ENCODE measurements around the gene PTBP2. TPM values are rescaled to one million over a fixed set of nuclear protein-coding genes. Genes with fewer than 3 reads are reported as not detected.

The PTBP2 gene, protein sequence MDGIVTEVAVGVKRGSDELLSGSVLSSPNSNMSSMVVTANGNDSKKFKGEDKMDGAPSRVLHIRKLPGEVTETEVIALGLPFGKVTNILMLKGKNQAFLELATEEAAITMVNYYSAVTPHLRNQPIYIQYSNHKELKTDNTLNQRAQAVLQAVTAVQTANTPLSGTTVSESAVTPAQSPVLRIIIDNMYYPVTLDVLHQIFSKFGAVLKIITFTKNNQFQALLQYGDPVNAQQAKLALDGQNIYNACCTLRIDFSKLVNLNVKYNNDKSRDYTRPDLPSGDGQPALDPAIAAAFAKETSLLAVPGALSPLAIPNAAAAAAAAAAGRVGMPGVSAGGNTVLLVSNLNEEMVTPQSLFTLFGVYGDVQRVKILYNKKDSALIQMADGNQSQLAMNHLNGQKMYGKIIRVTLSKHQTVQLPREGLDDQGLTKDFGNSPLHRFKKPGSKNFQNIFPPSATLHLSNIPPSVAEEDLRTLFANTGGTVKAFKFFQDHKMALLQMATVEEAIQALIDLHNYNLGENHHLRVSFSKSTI
- 9.4 and 17.1 TPM in 2 replicates for total RNA-seq (2014; rRNA removed; shearing (Covaris generic))

GRCh38 chr1:96721416-96722160 lies at the start of gene PTBP2:
PTBP2 (plus strand) TSS chr1:96721784; CDS start chr1:96721865, 81 bp downstream.
- DNase-seq (ENCODE audit: low read depth): peak; percentile 80

DNA sequence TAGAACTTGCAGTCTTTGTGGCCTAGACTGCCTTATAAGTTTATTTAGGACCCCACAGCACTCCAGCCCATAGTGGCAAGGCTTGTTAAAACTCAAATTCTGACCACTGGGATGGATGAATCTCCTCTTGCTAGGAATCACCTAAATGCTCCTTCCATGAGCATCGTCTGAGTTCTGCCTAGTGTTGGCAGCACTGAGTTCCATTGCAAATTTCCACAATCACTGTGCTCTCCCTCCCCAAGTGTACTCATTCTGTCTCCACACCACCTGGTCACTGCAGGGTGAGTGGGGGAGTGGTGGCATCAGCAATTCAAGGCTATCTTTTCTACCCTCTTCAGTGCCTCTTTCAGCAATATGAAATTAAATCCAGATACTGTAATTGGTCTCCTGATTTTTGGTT lies 46.7 kb upstream of the PTBP2 start:
- no peak for DNase-seq (ENCODE audit: low read depth)

- DNase-seq (ENCODE audit: low read depth): no peak
Measured at GRCh38 chr1:96682056-96682455, 39.5 kb upstream of the PTBP2 start.

DNA sequence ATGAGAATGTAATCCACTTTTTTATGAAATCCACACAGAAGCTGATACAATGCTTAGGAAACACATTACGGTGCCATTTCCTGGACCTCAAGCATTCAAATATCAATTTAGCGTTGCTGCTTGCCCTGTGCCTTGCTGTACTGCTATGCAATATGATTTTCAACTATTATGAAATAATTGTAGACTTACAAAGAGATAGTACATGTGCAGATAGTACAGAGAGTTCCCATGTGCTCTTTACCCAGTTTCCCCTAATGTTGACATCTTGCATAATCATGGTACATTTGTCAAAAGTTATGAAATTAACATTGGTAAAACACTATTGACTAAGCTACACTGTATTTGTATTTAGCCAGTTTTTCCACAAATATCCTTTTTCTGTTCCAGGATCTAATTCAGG lies 37.7 kb upstream of the PTBP2 start:
- DNase-seq (ENCODE audit: low read depth): no peak

DNA sequence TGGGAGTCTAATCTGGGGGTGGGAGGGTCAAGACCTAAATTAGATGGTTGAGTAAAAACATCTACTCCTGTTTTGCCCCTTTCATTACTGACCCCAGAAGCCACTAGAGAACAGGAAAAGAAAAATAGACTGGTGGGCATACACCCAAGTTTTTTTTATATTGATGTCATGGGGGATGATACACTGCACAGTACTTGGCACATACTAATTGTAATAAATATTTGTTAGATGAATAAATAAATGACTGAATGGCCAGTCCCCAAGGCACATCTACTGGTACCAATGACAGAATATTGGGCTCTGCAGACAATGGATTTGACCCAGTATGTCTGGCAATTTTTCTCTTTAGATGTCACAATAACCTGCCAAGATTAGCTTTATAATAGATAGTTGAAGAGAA lies 36.8 kb upstream of the PTBP2 start:
- DNase-seq (ENCODE audit: low read depth): no peak

- no peak for DNase-seq (ENCODE audit: low read depth)
Measured at GRCh38 chr1:96688767-96689166, 32.8 kb upstream of the PTBP2 start.

GRCh38 chr1:96695954-96696353 lies 25.6 kb upstream of the PTBP2 start:
- no peak for DNase-seq (ENCODE audit: low read depth)

GRCh38 chr1:96698342-96698983 lies 23.1 kb upstream of the PTBP2 start:
- peak; percentile 78 for DNase-seq (ENCODE audit: low read depth)

- DNase-seq (ENCODE audit: low read depth): peak; percentile 5
Measured at GRCh38 chr1:96703186-96703585, 18.4 kb upstream of the PTBP2 start.

DNA sequence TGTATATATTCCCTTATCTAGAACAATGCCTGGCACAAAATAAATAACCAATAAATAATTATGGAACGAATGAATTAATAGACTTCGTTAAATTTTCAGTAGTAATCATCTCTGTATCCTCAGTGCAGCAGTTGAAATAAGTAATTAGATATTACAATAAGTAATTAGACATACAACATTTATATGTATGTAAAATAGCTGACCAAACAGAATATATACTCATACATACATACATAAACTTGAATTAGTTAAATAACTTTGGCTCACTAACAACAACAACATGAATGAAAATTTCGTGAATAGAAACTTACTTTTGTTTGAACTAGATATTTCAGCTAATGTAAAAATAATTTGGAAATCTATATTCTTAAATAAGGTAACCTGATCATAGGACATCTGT lies 14.6 kb upstream of the PTBP2 start:
- no peak for DNase-seq (ENCODE audit: low read depth)

- no peak for DNase-seq (ENCODE audit: low read depth)
Measured at GRCh38 chr1:96708482-96708881, 13.1 kb upstream of the PTBP2 start.

- DNase-seq (ENCODE audit: low read depth): peak; percentile 33
Measured at GRCh38 chr1:96710708-96711477, 10.7 kb upstream of the PTBP2 start.

DNA sequence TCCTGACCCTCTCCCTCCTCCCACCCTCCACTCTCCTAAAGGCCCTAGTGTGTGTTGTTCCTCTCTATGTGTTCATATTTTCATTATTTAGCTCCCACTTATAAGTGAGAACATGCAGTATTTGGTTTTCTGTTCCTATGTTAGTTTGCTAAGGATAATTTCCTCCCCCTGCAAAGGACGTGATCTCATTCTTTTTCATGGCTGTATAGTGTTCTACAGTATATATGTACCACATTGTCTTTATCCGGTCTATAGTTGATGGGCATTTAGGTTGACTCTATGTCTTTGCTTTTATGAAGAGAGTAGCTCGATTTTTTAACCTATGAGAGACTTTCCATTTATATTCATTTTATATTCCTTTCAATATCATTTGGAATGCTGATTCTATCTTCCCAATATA lies 7.9 kb upstream of the PTBP2 start:
- DNase-seq (ENCODE audit: low read depth): no peak

DNA sequence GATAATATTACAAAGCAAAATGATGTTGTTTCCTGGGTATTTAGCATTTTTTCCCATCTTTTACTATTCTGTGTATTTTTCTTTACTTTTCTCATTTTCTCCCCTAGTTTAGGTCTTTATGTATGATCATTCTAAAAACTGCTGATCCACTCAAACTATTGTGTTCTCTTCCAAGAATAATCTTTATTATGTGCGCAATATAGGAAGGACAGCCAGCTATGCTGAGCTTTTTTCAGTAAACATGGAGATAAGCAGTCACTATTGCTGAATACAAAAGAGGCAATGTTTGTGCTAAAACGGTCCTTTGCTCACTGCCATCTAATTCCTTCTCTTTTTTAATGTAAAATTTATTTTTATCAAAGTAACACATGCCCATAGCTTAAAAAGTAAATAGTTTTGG lies 6.7 kb upstream of the PTBP2 start:
- DNase-seq (ENCODE audit: low read depth): no peak

- DNase-seq (ENCODE audit: low read depth): no peak
Measured at GRCh38 chr1:96715482-96715881, 6.1 kb upstream of the PTBP2 start.

- DNase-seq (ENCODE audit: low read depth): no peak
Measured at GRCh38 chr1:96721053-96721415, 550 bp upstream of the PTBP2 start.

DNA sequence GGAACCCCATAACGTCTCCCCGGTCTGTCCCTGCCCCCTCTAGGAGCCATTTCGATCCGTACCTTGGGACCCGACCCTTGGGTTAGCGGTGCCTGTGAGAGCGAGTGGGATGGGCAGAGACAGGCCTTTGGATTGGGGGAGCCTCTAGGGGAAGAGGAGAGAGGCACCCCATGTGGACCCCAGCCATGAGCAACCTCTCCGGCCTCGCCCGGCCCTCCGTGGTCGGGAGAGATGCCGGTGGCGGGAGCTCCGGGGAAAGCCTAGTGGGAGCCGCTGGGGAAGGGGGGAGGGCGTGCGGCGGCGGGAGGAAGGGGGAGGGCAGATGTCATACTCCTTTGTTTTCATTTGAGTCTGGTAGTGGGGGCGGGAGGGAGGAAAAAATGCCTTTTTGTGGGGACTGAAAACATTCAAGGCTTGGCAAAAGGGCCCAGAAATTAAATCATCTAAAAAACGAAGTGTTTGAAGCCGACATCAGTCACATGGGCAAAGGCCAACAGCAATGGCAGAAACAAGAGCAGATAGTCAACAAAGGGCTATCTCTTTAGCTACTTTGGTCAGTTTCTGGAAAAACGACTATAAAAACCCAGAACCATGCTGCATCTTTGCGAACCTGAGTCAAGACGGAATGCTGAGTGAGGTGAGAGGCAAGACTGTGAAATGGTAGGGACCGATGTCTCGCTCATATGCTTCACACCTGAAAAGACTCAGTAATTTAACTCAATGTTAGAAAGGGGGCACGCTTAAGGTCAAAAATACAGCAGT lies 758 bp downstream of the PTBP2 start:
- DNase-seq (ENCODE audit: low read depth): peak; percentile 54

DNA sequence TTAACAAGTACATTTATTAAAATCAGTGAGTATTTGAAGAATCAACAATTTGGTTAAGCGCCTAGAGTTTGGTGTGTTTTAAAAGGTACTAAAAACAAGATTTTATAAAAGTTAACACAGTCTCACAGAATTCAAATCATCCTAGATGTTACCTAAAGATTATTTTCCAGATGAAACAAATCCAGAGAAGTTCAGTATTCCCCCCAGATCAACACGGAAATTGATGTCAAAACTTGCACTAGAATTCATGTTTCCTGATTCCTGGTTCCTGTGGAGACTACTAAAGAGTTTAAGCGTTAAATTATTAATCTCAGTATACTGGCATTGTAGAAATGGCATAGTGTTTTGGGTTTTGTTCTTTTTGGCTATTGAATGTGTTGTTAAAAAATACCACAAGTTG lies 1.4 kb downstream of the PTBP2 start:
- DNase-seq (ENCODE audit: low read depth): no peak

GRCh38 chr1:96723377-96723776 lies 1.8 kb downstream of the PTBP2 start:
- no peak for DNase-seq (ENCODE audit: low read depth)

DNA sequence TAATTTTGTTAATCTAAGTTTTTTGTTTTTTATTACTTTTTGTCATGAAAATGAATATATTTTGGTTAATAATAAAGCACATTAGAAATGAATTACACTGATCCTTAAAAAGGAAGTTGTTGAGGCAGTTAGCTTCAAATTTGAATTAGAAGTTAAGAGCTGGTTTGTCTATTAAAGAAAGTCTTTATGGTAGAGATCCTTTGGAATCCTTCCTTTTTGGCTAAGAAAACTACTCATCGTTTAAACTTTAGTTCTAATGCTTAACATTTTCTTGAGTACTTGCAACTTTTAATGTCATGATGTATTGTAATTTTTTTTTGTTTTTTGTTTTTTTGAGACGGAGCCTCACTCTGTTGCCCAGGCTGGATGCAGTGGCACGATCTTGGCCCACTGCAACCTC lies 2.4 kb downstream of the PTBP2 start:
- no peak for DNase-seq (ENCODE audit: low read depth)

DNA sequence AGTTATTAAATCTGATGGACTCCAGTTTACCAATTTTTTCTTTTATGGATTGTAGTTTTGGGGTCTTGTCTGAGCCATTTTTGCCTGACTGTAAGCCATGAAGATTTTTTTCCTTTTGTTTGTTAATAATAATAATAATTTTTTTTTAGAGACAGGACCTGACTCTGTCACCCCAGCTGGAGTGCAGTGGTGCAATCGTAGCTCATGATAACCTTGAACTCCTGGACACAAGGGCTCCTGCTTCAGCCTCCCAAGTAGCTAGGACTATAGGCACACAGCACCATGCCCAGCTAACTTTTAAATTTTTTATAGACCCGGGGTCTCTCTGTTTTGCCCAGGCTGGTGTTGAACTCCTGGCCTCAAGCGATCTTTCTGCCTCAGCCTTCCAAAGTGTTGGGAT lies 6.3 kb downstream of the PTBP2 start:
- no peak for DNase-seq (ENCODE audit: low read depth)

All from M059J (cell line).